Measurements from ENCODE around the gene SLC9A9. TPM values are rescaled to one million over a fixed set of nuclear protein-coding genes. Genes with fewer than 3 reads are reported as not detected.

The SLC9A9 gene
- polyA plus RNA-seq, 2 donors, result 8.3 to 11.9 TPM

GRCh38 chr3:143652118-143652517 lies 196.2 kb downstream of the SLC9A9 start:
- Histone ChIP-seq H3K27ac (ENCODE audit: low read depth in 2 of 2, low read length in 1 of 2) (no peak overlapping the region), H3K4me3 (ENCODE audit: low read depth in 1 of 2, low read length in 2 of 2) (no peak overlapping the region), H3K4me1 (ENCODE audit: control insufficient read depth in 2 of 2, insufficient read depth in 2 of 2, low read length in 1 of 2) (no peaks in the 10 kb centered on the region), H3K9me3 (ENCODE audit: control insufficient read depth in 2 of 2, insufficient read depth in 1 of 2, low read depth in 1 of 2, low read length in 1 of 2) (no peaks in the 10 kb centered on the region), H3K27me3 (ENCODE audit: control insufficient read depth in 1 of 2, insufficient read depth in 2 of 2, low read length in 2 of 2) (no peaks in the 10 kb centered on the region), H3K36me3 (ENCODE audit: control insufficient read depth in 2 of 2, insufficient read depth in 2 of 2, low read length in 1 of 2) (no peaks in the 10 kb centered on the region)
- WGBS, 2 donors, result 87 to 95% methylated on average over 3 of the region's 3 CpGs

- Histone ChIP-seq H3K9me3 (ENCODE audit: control insufficient read depth in 2 of 2, insufficient read depth in 1 of 2, low read depth in 1 of 2, low read length in 1 of 2) (no peaks in the 10 kb centered on the region), H3K27me3 (ENCODE audit: control insufficient read depth in 1 of 2, insufficient read depth in 2 of 2, low read length in 2 of 2) (no peaks in the 10 kb centered on the region), H3K27ac (ENCODE audit: low read depth in 2 of 2, low read length in 1 of 2) (no peak overlapping the region), H3K4me3 (ENCODE audit: low read depth in 1 of 2, low read length in 2 of 2) (no peak overlapping the region), H3K4me1 (ENCODE audit: control insufficient read depth in 2 of 2, insufficient read depth in 2 of 2, low read length in 1 of 2) (no peaks in the 10 kb centered on the region), H3K36me3 (ENCODE audit: control insufficient read depth in 2 of 2, insufficient read depth in 2 of 2, low read length in 1 of 2) (no peaks in the 10 kb centered on the region)
- WGBS, 2 donors, result 78 to 86% methylated on average over 1 of the region's 1 CpG
Observed at GRCh38 chr3:143650827-143651226, 197.4 kb downstream of the SLC9A9 start.

GRCh38 chr3:143650120-143650519 lies 198.1 kb downstream of the SLC9A9 start:
- Histone ChIP-seq H3K4me3 (ENCODE audit: low read depth in 1 of 2, low read length in 2 of 2) (no peak overlapping the region), H3K4me1 (ENCODE audit: control insufficient read depth in 2 of 2, insufficient read depth in 2 of 2, low read length in 1 of 2) (no peaks in the 10 kb centered on the region), H3K9me3 (ENCODE audit: control insufficient read depth in 2 of 2, insufficient read depth in 1 of 2, low read depth in 1 of 2, low read length in 1 of 2) (no peaks in the 10 kb centered on the region), H3K27ac (ENCODE audit: low read depth in 2 of 2, low read length in 1 of 2) (no peak overlapping the region), H3K36me3 (ENCODE audit: control insufficient read depth in 2 of 2, insufficient read depth in 2 of 2, low read length in 1 of 2) (no peaks in the 10 kb centered on the region), H3K27me3 (ENCODE audit: control insufficient read depth in 1 of 2, insufficient read depth in 2 of 2, low read length in 2 of 2) (no peaks in the 10 kb centered on the region)
- 82 to 94% methylated on average over 2 of the region's 2 CpGs for WGBS, 2 donors

GRCh38 chr3:143648708-143649107 lies 199.6 kb downstream of the SLC9A9 start:
- Histone ChIP-seq H3K36me3 (ENCODE audit: control insufficient read depth in 2 of 2, insufficient read depth in 2 of 2, low read length in 1 of 2) (no peaks in the 10 kb centered on the region), H3K4me3 (ENCODE audit: low read depth in 1 of 2, low read length in 2 of 2) (no peak overlapping the region), H3K9me3 (ENCODE audit: control insufficient read depth in 2 of 2, insufficient read depth in 1 of 2, low read depth in 1 of 2, low read length in 1 of 2) (no peaks in the 10 kb centered on the region), H3K27me3 (ENCODE audit: control insufficient read depth in 1 of 2, insufficient read depth in 2 of 2, low read length in 2 of 2) (no peaks in the 10 kb centered on the region), H3K27ac (ENCODE audit: low read depth in 2 of 2, low read length in 1 of 2) (no peak overlapping the region), H3K4me1 (ENCODE audit: control insufficient read depth in 2 of 2, insufficient read depth in 2 of 2, low read length in 1 of 2) (no peaks in the 10 kb centered on the region)
- 94% methylated on average over 7 of the region's 7 CpGs for WGBS, 2 donors

GRCh38 chr3:143648218-143648617 lies 200.1 kb downstream of the SLC9A9 start:
- H3K9me3 ChIP-seq (ENCODE audit: control insufficient read depth in 2 of 2, insufficient read depth in 1 of 2, low read depth in 1 of 2, low read length in 1 of 2), result no peaks in the 10 kb centered on the region
- H3K36me3 ChIP-seq (ENCODE audit: control insufficient read depth in 2 of 2, insufficient read depth in 2 of 2, low read length in 1 of 2), result no peaks in the 10 kb centered on the region
- H3K4me3 ChIP-seq (ENCODE audit: low read depth in 1 of 2, low read length in 2 of 2), result no peak overlapping the region
- WGBS, 2 donors, result 96 to 97% methylated on average over 14 of the region's 14 CpGs
- no peaks in the 10 kb centered on the region for H3K4me1 ChIP-seq (ENCODE audit: control insufficient read depth in 2 of 2, insufficient read depth in 2 of 2, low read length in 1 of 2)
- H3K27ac ChIP-seq (ENCODE audit: low read depth in 2 of 2, low read length in 1 of 2), result no peak overlapping the region
- no peaks in the 10 kb centered on the region for H3K27me3 ChIP-seq (ENCODE audit: control insufficient read depth in 1 of 2, insufficient read depth in 2 of 2, low read length in 2 of 2)

GRCh38 chr3:143644370-143645089 lies 203.7 kb downstream of the SLC9A9 start:
- Histone ChIP-seq H3K9me3 (ENCODE audit: control insufficient read depth in 2 of 2, insufficient read depth in 1 of 2, low read depth in 1 of 2, low read length in 1 of 2) (no peaks in the 10 kb centered on the region), H3K4me1 (ENCODE audit: control insufficient read depth in 2 of 2, insufficient read depth in 2 of 2, low read length in 1 of 2) (no peaks in the 10 kb centered on the region), H3K36me3 (ENCODE audit: control insufficient read depth in 2 of 2, insufficient read depth in 2 of 2, low read length in 1 of 2) (no peaks in the 10 kb centered on the region), H3K4me3 (ENCODE audit: low read depth in 1 of 2, low read length in 2 of 2) (no peak overlapping the region), H3K27ac (ENCODE audit: low read depth in 2 of 2, low read length in 1 of 2) (no peak overlapping the region), H3K27me3 (ENCODE audit: control insufficient read depth in 1 of 2, insufficient read depth in 2 of 2, low read length in 2 of 2) (no peaks in the 10 kb centered on the region)
- WGBS, 2 donors, result 34 to 35% methylated on average over 4 of the region's 4 CpGs

GRCh38 chr3:143643905-143644304 lies 204.4 kb downstream of the SLC9A9 start:
- Histone ChIP-seq H3K4me1 (ENCODE audit: control insufficient read depth in 2 of 2, insufficient read depth in 2 of 2, low read length in 1 of 2) (no peaks in the 10 kb centered on the region), H3K27ac (ENCODE audit: low read depth in 2 of 2, low read length in 1 of 2) (no peak overlapping the region), H3K27me3 (ENCODE audit: control insufficient read depth in 1 of 2, insufficient read depth in 2 of 2, low read length in 2 of 2) (no peaks in the 10 kb centered on the region), H3K4me3 (ENCODE audit: low read depth in 1 of 2, low read length in 2 of 2) (no peak overlapping the region), H3K36me3 (ENCODE audit: control insufficient read depth in 2 of 2, insufficient read depth in 2 of 2, low read length in 1 of 2) (no peaks in the 10 kb centered on the region), H3K9me3 (ENCODE audit: control insufficient read depth in 2 of 2, insufficient read depth in 1 of 2, low read depth in 1 of 2, low read length in 1 of 2) (peaks cover 0 to 2% of the 10 kb centered on the region in 2 donors)
- 80 to 100% methylated on average over 1 of the region's 1 CpG for WGBS, 2 donors

- Histone ChIP-seq H3K36me3 (ENCODE audit: control insufficient read depth in 2 of 2, insufficient read depth in 2 of 2, low read length in 1 of 2) (no peaks in the 10 kb centered on the region), H3K4me3 (ENCODE audit: low read depth in 1 of 2, low read length in 2 of 2) (no peak overlapping the region), H3K27me3 (ENCODE audit: control insufficient read depth in 1 of 2, insufficient read depth in 2 of 2, low read length in 2 of 2) (no peaks in the 10 kb centered on the region), H3K4me1 (ENCODE audit: control insufficient read depth in 2 of 2, insufficient read depth in 2 of 2, low read length in 1 of 2) (no peaks in the 10 kb centered on the region), H3K27ac (ENCODE audit: low read depth in 2 of 2, low read length in 1 of 2) (no peak overlapping the region), H3K9me3 (ENCODE audit: control insufficient read depth in 2 of 2, insufficient read depth in 1 of 2, low read depth in 1 of 2, low read length in 1 of 2) (peaks cover 0 to 5% of the 10 kb centered on the region in 2 donors)
- WGBS, 2 donors, result 98% methylated on average over 3 of the region's 3 CpGs
Observed at GRCh38 chr3:143640774-143641173, 207.5 kb downstream of the SLC9A9 start.

- H3K27me3 ChIP-seq (ENCODE audit: control insufficient read depth in 1 of 2, insufficient read depth in 2 of 2, low read length in 2 of 2), result no peaks in the 10 kb centered on the region
- 93 to 96% methylated on average over 1 of the region's 1 CpG for WGBS, 2 donors
Observed at GRCh38 chr3:143637133-143637532, 211.1 kb downstream of the SLC9A9 start.

GRCh38 chr3:143634991-143635390 lies 213.3 kb downstream of the SLC9A9 start:
- no peaks in the 10 kb centered on the region for H3K36me3 ChIP-seq (ENCODE audit: control insufficient read depth in 2 of 2, insufficient read depth in 2 of 2, low read length in 1 of 2)
- H3K27me3 ChIP-seq (ENCODE audit: control insufficient read depth in 1 of 2, insufficient read depth in 2 of 2, low read length in 2 of 2), result no peaks in the 10 kb centered on the region
- H3K4me1 ChIP-seq (ENCODE audit: control insufficient read depth in 2 of 2, insufficient read depth in 2 of 2, low read length in 1 of 2), result no peaks in the 10 kb centered on the region
- H3K4me3 ChIP-seq (ENCODE audit: low read depth in 1 of 2, low read length in 2 of 2), result no peak overlapping the region
- H3K9me3 ChIP-seq (ENCODE audit: control insufficient read depth in 2 of 2, insufficient read depth in 1 of 2, low read depth in 1 of 2, low read length in 1 of 2), result peaks cover 0 to 5% of the 10 kb centered on the region in 2 donors
- 49 to 57% methylated on average over 4 of the region's 4 CpGs for WGBS, 2 donors
- no peak overlapping the region for H3K27ac ChIP-seq (ENCODE audit: low read depth in 2 of 2, low read length in 1 of 2)

More at GRCh38 chr3:143637133-143637532, 211.1 kb downstream of the SLC9A9 start:
- Histone ChIP-seq H3K4me1 (ENCODE audit: control insufficient read depth in 2 of 2, insufficient read depth in 2 of 2, low read length in 1 of 2) (no peaks in the 10 kb centered on the region), H3K36me3 (ENCODE audit: control insufficient read depth in 2 of 2, insufficient read depth in 2 of 2, low read length in 1 of 2) (no peaks in the 10 kb centered on the region), H3K4me3 (ENCODE audit: low read depth in 1 of 2, low read length in 2 of 2) (no peak overlapping the region), H3K9me3 (ENCODE audit: control insufficient read depth in 2 of 2, insufficient read depth in 1 of 2, low read depth in 1 of 2, low read length in 1 of 2) (peaks cover 0 to 5% of the 10 kb centered on the region in 2 donors), H3K27ac (ENCODE audit: low read depth in 2 of 2, low read length in 1 of 2) (no peak overlapping the region)
